Stimulated activated CD8-positive, alpha-beta memory T cell treated with anti-CD3 and anti-CD28 coated beads, Interleukin-7, amount 100 ng/mL, for 4 hours (primary cell): ENCODE measurements around the gene ABCD3.

Source experiments
- DNase-seq, 2 donors: peaks; one replicate each; pipeline ENCODE4 v3.0.0-alpha.2; 2020; ENCODE audit warnings: low read depth in 2 of 2

Gene ABCD3

DNA sequence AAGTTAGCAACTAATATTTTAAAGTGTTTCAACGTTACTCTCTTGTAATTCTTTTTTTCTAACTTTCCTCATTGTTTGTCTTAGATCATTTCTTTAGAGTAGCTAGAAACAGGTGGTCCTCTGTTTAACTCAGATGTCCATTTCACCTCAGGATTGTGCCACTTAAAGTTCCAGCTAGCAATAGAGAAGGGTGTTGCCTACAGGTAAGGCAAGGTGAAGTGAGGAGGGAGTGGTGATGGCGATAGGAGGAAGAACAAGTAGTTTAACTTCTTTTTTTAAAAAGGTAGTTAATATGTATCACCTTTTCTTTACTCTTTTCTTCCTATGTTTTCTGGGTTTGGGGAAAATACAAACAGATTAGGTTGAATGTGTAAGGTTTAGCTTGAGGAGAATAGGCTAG lies 44.4 kb downstream of the ABCD3 start:
- DNase-seq = no peak

- no peak for DNase-seq
These were observed 45.0 kb downstream of the ABCD3 start for GRCh38 chr1:94463056-94463764.

DNA sequence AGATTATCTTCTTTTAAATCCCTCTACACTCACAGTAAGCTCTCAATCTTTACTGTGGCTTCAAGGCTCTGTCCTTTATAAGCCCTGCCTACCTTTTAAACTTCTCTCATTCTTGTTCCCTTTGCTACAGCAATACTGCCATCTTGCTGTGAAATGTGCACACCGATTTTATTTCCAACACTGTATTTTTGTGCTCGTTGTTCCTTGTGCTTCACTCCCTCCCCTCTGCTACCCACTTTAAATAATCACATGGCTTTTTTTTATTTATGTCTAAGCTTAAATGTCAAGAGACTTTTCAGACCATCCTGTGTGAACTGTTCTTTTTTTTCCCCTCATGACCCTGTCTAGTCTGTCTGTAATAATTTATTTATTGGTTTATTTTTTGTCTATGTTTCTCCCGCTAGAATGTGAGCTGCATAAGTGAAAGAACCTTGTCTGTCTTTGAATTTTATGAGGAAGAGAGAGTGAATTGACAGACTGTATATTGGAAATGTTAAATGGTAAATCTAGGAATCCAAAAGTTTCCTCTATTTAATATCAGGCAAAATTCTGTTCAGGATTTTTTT lies 45.7 kb downstream of the ABCD3 start:
- DNase-seq = no peak

GRCh38 chr1:94468708-94469107 lies 50.5 kb downstream of the ABCD3 start:
- DNase-seq = no peak

- no peak for DNase-seq
These were observed 53.1 kb downstream of the ABCD3 start for GRCh38 chr1:94471271-94471670.

GRCh38 chr1:94475232-94475631 lies 57.0 kb downstream of the ABCD3 start:
- no peak for DNase-seq

DNA sequence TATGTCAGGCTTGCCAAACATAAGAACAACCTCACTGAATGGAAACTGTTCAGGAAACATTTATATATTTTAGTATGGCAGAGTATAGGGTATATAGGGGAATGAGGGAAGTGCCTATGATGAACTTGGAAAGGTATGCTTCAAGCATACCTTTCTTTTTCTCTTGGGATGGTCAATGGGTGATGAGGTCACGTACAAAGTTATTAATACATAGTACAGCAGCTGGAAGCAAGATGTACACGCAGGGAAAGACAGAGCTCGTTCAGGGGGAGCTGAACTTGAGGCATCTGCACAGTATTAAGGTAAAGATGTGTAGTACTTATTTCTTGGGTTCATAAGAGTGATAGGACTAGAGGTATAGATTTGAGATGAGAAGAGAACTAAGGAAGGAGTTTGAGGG lies 61.5 kb downstream of the ABCD3 start:
- no peak for DNase-seq

DNA sequence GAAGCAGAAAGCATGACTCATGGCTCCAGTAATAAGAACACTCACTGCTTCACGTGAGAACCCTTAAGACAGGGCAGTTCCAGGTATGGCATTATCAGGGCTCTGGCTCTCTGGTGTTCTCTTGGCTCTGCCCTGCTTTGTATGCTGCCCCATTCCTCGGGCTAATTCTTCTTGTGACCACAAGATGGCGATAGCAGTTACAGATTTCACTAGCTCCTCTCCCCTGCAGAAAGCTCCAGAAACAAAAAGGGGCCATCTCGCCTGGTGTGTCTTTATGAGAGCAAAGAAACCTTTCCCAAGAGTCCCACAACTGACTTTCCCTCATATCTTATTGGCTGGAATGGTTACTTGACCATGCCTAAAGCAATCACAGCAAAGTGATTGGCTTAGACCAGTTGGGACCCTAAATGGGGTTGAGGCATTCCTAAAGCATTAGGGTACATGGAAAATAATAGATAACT lies 63.3 kb downstream of the ABCD3 start:
- peak; percentile 0 to 3 for DNase-seq

GRCh38 chr1:94486990-94487389 lies 68.8 kb downstream of the ABCD3 start:
- no peak for DNase-seq

DNA sequence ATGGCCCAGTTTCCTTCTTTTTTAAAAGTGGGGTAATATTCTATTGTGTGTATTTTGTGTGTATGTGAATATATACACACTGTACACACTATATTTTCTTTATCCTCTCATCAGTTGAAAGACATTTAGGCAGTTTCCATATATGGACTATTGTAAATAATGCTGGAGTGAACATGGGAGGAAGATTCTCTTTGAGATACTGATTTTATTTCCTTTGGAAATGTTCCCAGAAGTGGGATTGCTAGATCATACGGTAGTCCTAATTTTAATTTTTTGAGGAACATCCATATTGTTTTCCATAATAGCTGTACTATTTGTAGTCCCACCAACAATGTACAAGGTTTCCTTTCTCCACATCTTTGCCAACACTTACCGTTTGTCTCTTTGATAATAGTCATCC lies 72.4 kb downstream of the ABCD3 start:
- no peak for DNase-seq

DNA sequence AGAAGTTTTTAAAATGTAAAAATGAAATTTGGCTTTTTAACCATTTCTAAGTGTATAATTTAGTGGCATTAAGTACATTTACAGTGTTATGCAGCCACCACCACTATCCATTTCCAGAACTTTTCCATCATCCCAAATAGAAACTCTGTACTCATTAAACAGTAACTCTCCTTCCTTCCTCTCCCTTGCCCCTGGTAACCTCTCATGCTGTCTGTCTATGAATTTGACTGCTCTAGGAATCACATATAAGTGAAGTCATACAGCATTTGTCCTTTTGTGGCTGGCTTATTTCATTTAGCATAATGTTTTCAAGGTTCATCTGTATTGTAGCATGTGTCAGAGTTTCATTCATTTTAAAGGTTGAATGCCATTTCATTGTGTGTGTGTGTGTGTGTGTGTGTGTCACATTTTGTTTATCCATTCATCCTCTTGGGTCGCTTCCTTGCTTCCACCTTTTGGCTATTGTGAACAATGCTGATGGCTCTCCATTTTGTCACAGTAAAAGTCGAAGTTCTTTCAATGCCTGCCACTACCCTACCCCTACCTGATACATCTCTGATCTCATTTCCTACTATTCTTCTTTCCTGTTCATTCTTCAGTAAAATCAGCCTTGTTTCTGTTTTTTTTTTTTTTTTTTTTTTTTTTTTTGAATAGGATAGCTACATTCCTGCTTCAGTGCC lies 78.0 kb downstream of the ABCD3 start:
- DNase-seq = no peak

GRCh38 chr1:94501426-94501825 lies 83.2 kb downstream of the ABCD3 start:
- no peak for DNase-seq

DNA sequence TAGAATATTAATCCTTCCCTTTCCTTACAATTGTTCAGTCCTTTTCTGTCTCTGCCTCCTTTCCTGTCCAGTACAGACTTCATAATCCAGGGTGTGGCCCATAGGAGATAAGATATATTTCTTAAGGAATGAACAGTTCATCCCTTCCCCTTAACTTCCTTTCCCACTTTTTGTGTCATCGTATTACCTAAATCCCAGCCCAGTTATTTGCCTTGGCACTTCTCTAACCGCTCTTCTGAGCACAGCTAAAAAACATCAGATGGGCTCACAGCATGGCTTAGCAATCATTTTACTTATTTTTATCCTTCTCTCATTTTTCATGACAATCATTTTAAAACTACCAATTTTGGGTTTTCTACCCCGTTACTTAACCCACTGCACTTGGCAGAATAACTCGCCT lies 83.7 kb downstream of the ABCD3 start:
- DNase-seq = no peak

DNA sequence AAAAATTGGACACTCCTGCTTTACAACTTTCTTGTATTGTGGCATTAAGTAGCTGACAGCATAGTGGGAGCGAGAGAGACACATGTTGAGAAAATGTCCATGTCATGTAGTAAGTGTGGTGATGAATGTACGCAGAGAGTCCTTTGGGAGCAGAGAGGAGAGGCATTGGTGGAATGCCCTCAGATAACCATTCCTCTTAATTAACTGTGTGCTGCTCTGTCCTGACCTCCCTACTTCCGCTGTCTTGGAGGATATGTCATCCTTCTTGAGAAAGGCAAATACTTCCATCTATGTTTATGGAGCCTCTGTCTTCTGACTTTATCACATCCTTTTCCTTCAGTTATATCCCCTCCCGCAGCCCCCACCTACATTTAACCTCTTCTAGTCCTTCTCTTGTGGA lies 85.0 kb downstream of the ABCD3 start:
- DNase-seq = no peak

- no peak for DNase-seq
These were observed 86.4 kb downstream of the ABCD3 start for GRCh38 chr1:94504601-94505000.

GRCh38 chr1:94512816-94513215 lies 94.6 kb downstream of the ABCD3 start:
- no peak for DNase-seq

- no peak for DNase-seq
These were observed 96.0 kb downstream of the ABCD3 start for GRCh38 chr1:94514095-94514727.

- DNase-seq = no peak
These were observed 97.2 kb downstream of the ABCD3 start for GRCh38 chr1:94515296-94515947.

DNA sequence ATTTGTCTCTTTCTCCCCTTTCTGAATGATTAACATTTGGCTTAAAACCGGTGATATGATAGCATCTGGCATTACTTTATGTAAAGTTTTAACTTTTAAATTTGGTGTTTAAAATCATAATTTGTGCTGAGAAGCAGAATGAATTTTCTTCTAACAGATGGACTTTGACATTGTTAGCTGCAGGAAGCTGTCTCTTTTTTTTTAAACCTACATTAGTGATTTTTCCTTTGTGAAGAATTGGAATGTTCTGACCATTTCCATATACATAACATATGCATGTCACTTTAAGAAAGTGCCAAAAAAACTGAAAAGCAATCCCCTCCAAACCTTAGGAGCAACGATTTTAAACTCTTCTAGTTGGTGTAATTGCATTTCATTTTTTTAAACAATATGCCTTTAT lies 101.2 kb downstream of the ABCD3 start:
- no peak for DNase-seq

- DNase-seq = no peak
These were observed 104.1 kb downstream of the ABCD3 start for GRCh38 chr1:94522304-94522703.

GRCh38 chr1:94524531-94524930 lies 106.3 kb downstream of the ABCD3 start:
- no peak for DNase-seq
